CD4-positive, alpha-beta T cell (primary cell): ENCODE results near the gene GABRB2. TPM values are rescaled to one million over a fixed set of nuclear protein-coding genes. Genes with fewer than 3 reads are reported as not detected.

Experiments
- ATAC-seq: fragments of 200-7000 bp; cut with Tn5 transposase; one replicate; pipeline ENCODE4 v1.10.0; 2022; ENCODE audit warnings: mild to moderate bottlenecking; ENCODE audit not compliant: poor library complexity
- CTCF ChIA-PET: fragments of 350-600 bp; sonication (Branson Sonifier 250); formaldehyde crosslinking; loops from one replicate; lab custom pipeline; 2021; ENCODE audit warnings: antibody characterized with exemption, inconsistent platforms; lab: Charles Lee
- POLR2A ChIA-PET: fragments of 350-600 bp; sonication (Branson Sonifier 250); formaldehyde crosslinking; loops from one replicate; lab custom pipeline; 2021; ENCODE audit warnings: antibody characterized with exemption, inconsistent platforms; lab: Charles Lee
- DNase-seq, 14 experiments: peaks; one replicate each; pipeline ENCODE4 v3.0.0-alpha.2; 2013 to 2020; ENCODE audit warnings: mixed read lengths in 2 of 14
- H3K27ac ChIP-seq, 2 donors: one replicate each; pipeline versions ENCODE4 v1.5.1 to v1.7.0; 2013; ENCODE audit warnings: low read length in 2 of 2, low read depth in 1 of 2, mild to moderate bottlenecking in 1 of 2
- H3K27me3 ChIP-seq, 2 experiments: 1 replicate in 1 of 2; 2 replicates in 1 of 2; pipeline versions ENCODE4 v1.6.1 to v1.7.0; 2013; ENCODE audit warnings: low read length in 2 of 2, control low read depth in 1 of 2, mild to moderate bottlenecking in 1 of 2, moderate library complexity in 1 of 2; ENCODE audit not compliant: insufficient read depth in 2 of 2, control insufficient read depth in 1 of 2
- H3K36me3 ChIP-seq: one replicate; pipeline ENCODE4 v1.6.1; 2013; ENCODE audit warnings: low read length, control low read depth; ENCODE audit not compliant: insufficient read depth
- H3K4me1 ChIP-seq: one replicate; pipeline ENCODE4 v1.6.1; 2013; ENCODE audit warnings: low read length, control low read depth; ENCODE audit not compliant: insufficient read depth
- H3K4me3 ChIP-seq: one replicate; pipeline ENCODE4 v1.5.1; 2013; ENCODE audit warnings: mild to moderate bottlenecking, low read length, moderate library complexity
- H3K9me3 ChIP-seq, 2 experiments: 1 replicate in 1 of 2; 2 replicates in 1 of 2; pipeline versions ENCODE4 v1.6.1 to v1.7.0; 2013; ENCODE audit warnings: low read length in 2 of 2, mild to moderate bottlenecking in 2 of 2, control low read depth in 1 of 2, moderate library complexity in 1 of 2; ENCODE audit not compliant: control insufficient read depth in 1 of 2, insufficient read depth in 1 of 2
- H3K27ac Mint-ChIP-seq: one replicate; pipeline ENCODE4 v1.8.0; 2020; ENCODE audit warnings: mixed read lengths
- H3K27me3 Mint-ChIP-seq: one replicate; pipeline ENCODE4 v1.8.0; 2021; ENCODE audit warnings: mixed read lengths
- H3K36me3 Mint-ChIP-seq: one replicate; pipeline ENCODE4 v1.8.0; 2021; ENCODE audit warnings: low read depth, mixed read lengths
- H3K4me1 Mint-ChIP-seq: one replicate; pipeline ENCODE4 v1.8.0; 2021; ENCODE audit warnings: low read depth, mixed read lengths
- H3K4me3 Mint-ChIP-seq: one replicate; pipeline ENCODE4 v1.8.0; 2020; ENCODE audit warnings: mild to moderate bottlenecking, mixed read lengths
- H3K9me3 Mint-ChIP-seq: one replicate; pipeline ENCODE4 v1.8.0; 2020; ENCODE audit warnings: mixed read lengths
- intact Hi-C, 2 experiments: fragments of 100-400 bp; cut with DNase I in 1 of 2; cut with micrococcal nuclease in 1 of 2; formaldehyde crosslinking; loops; one replicate each; pipeline versions ENCODE4 v1.15.1 to v1.9.0; 2023 to 2025; cut with DNase I, micrococcal nuclease
- total RNA-seq, 174 experiments: library from RNA in 2 of 174; stranded (reverse) in 2 of 174; gene quantifications; one replicate each; pipeline ENCODE4 v1.2.3 and lab custom pipeline; 2021 to 2026
- TF ChIP-seq, protein P1 (sequence below): fragments of 200-600 bp; IDR thresholded peaks from one replicate; pipeline ENCODE4 v1.8.0; 2022; ENCODE audit warnings: antibody characterized with exemption, mild to moderate bottlenecking

The GABRB2 gene
- total RNA-seq, 2 experiments from 2014 or later, result not detected

DNA sequence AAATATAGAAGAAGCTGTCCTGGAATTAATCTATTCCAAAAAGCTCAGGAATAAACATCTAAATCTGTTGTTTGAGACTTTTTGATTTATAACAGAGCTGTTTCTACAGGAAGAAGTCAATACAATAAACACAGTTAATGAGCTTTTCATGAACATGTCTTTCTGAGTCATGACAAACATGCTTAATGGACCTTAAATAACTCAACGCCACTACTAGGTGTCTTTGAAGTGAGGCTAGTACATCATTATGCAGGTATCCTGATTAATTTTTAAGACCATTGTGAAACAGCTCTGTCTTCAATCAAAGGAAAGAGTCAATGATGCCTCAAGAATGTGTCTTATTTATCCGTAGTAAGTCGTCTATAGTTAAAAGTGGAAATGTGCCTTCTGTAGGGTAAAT is 131.6 kb downstream of the GABRB2 start:
- Mint-ChIP-seq H3K4me3 (no peak overlapping the region), H3K9me3 (no peaks in the 10 kb centered on the region), H3K4me1 (no peaks in the 10 kb centered on the region), H3K36me3 (no peaks in the 10 kb centered on the region), H3K27ac (no peak overlapping the region), H3K27me3 (no peaks in the 10 kb centered on the region)
- Histone ChIP-seq H3K36me3 (no peaks in the 10 kb centered on the region), H3K4me3 (no peak overlapping the region), H3K4me1 (no peaks in the 10 kb centered on the region), H3K9me3 (no peaks in the 10 kb centered on the region), H3K27me3 (no peaks in the 10 kb centered on the region), H3K27ac (no peak overlapping the region)
- CTCF ChIA-PET, result no interaction called here
- DNase-seq, result no peak
- intact Hi-C loops, result no loop called here
- TF ChIP-seq, protein P1, sequence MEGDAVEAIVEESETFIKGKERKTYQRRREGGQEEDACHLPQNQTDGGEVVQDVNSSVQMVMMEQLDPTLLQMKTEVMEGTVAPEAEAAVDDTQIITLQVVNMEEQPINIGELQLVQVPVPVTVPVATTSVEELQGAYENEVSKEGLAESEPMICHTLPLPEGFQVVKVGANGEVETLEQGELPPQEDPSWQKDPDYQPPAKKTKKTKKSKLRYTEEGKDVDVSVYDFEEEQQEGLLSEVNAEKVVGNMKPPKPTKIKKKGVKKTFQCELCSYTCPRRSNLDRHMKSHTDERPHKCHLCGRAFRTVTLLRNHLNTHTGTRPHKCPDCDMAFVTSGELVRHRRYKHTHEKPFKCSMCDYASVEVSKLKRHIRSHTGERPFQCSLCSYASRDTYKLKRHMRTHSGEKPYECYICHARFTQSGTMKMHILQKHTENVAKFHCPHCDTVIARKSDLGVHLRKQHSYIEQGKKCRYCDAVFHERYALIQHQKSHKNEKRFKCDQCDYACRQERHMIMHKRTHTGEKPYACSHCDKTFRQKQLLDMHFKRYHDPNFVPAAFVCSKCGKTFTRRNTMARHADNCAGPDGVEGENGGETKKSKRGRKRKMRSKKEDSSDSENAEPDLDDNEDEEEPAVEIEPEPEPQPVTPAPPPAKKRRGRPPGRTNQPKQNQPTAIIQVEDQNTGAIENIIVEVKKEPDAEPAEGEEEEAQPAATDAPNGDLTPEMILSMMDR, result no peak
- ATAC-seq, result no peak
- POLR2A ChIA-PET, result no interaction called here

DNA sequence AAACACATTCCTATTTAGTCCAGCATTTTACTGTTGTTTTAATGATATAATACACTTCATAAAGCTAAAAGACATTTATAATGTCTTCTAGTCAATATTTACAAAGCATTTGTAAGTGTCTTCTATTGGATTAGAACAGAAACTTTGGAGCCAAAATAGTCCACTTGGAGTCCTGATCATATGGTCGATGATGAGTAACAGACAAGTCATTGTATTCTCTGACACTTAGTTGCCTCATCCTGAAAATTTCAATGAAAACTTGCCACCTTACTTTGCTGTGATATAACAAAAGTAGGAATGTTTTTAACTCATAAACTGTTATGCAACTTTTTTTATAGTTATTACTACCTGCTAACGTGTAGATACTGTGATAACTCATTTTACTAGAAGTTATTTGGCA is 132.5 kb downstream of the GABRB2 start:
- Histone ChIP-seq H3K9me3 (no peaks in the 10 kb centered on the region), H3K27ac (no peak overlapping the region), H3K27me3 (no peaks in the 10 kb centered on the region), H3K4me1 (no peaks in the 10 kb centered on the region), H3K36me3 (no peaks in the 10 kb centered on the region), H3K4me3 (no peak overlapping the region)
- H3K4me1 Mint-ChIP-seq, result no peaks in the 10 kb centered on the region
- intact Hi-C loops, result no loop called here
- no peaks in the 10 kb centered on the region for H3K36me3 Mint-ChIP-seq
- no peak for DNase-seq
- H3K4me3 Mint-ChIP-seq, result no peak overlapping the region
- H3K27ac Mint-ChIP-seq, result no peak overlapping the region
- ChIA-PET CTCF (no interaction called here), POLR2A (no interaction called here)
- H3K27me3 Mint-ChIP-seq, result no peaks in the 10 kb centered on the region
- no peak for ATAC-seq
- TF ChIP-seq, protein P1, result no peak
- H3K9me3 Mint-ChIP-seq, result no peaks in the 10 kb centered on the region

DNA sequence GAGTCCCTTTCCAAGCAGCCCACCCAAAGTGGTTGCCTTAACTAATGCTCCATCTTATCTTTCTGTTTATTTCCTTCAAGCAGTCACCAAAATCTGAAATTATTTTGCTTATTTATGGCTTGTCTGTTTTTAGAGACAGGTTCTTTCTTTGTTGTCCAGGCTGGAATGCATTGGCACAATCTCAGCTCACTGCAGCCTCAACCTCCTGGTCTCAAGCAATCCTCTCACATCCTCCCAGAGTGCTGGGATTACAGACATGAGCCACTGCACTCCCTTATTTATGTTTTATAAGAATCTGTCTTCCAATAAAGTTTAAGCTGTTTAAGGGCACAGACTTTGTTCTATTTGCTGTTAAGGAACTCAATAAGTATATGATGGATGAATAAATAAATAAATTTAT is 133.7 kb downstream of the GABRB2 start:
- Histone ChIP-seq H3K4me3 (no peak overlapping the region), H3K36me3 (no peaks in the 10 kb centered on the region), H3K27ac (no peak overlapping the region), H3K9me3 (no peaks in the 10 kb centered on the region), H3K27me3 (no peaks in the 10 kb centered on the region), H3K4me1 (no peaks in the 10 kb centered on the region)
- no peaks in the 10 kb centered on the region for H3K9me3 Mint-ChIP-seq
- ChIA-PET POLR2A (no interaction called here), CTCF (no interaction called here)
- H3K4me1 Mint-ChIP-seq, result no peaks in the 10 kb centered on the region
- intact Hi-C loops, result no loop called here
- H3K36me3 Mint-ChIP-seq, result no peaks in the 10 kb centered on the region
- TF ChIP-seq, protein P1, result no peak
- H3K27me3 Mint-ChIP-seq, result no peaks in the 10 kb centered on the region
- DNase-seq (no peak), ATAC-seq (no peak)
- H3K4me3 Mint-ChIP-seq, result no peak overlapping the region
- no peak overlapping the region for H3K27ac Mint-ChIP-seq
